Stomach (tissue), 4 donors: Measurements from ENCODE around the gene SLC4A3.

ENCODE experiments used
- POLR2A ChIP-seq, 4 donors: fragments of 450-650 bp; IDR thresholded peaks; one replicate each; pipeline ENCODE4 v1.6.1; 2016; ENCODE audit warnings: antibody characterized with exemption in 4 of 4, control low read depth in 2 of 4, mild to moderate bottlenecking in 1 of 4, moderate library complexity in 1 of 4
- POLR2AphosphoS5 ChIP-seq, 3 donors: sonication (generic); formaldehyde crosslinking; IDR thresholded peaks; one replicate each; pipeline ENCODE4 v1.6.1; 2016; ENCODE audit warnings: antibody characterized with exemption in 3 of 3
- TF ChIP-seq, protein P1 (sequence below), 7 experiments: fragments of 450-650 bp in 4 of 7; fragments of 200-600 bp in 3 of 7; sonication (generic) in 3 of 7; IDR thresholded peaks; one replicate each; pipeline ENCODE4 v1.5.1; 2016 to 2019; ENCODE audit warnings: antibody characterized with exemption in 7 of 7, control low read depth in 2 of 7, mild to moderate bottlenecking in 1 of 7

DNA sequence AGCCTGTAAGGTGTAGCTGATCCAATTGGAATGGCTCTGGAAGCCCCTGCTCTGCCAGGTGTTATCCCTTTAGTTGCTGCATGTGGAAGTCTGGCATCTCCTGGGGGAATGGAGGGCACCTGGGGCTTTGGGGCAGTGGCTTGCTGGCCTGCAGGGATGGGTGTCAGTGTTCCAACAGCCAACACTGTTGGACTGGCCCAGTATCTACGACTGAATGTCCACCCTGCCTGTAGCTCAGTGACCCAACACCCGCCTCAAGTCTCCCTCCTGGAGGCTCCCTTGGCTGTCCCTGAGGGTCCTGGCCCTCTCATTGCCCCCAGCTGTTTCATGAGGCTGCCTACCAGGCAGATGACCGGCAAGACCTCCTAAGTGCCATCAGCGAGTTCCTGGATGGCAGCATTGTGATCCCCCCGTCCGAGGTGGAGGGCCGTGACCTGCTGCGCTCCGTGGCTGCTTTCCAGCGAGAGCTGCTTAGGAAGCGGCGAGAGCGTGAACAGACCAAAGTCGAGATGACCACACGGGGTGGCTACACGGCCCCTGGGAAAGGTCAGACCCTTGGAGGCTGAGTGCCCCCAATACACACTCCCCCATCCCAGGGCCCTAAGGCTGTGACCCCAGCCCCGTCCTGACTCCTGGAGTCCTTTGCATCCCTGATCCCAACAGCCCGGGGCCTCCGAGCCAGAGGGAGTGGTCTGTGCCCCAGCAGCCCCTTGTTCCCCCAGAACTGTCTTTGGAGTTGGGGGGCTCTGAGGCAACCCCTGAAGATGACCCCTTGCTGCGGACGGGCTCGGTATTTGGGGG, 7.7 kb downstream of the SLC4A3 start:
- TF ChIP-seq POLR2AphosphoS5 (IDR thresholded peaks at IDR 0.05) (no peak), POLR2A (IDR thresholded peaks at IDR 0.05) (no peak)
- TF ChIP-seq, protein P1, sequence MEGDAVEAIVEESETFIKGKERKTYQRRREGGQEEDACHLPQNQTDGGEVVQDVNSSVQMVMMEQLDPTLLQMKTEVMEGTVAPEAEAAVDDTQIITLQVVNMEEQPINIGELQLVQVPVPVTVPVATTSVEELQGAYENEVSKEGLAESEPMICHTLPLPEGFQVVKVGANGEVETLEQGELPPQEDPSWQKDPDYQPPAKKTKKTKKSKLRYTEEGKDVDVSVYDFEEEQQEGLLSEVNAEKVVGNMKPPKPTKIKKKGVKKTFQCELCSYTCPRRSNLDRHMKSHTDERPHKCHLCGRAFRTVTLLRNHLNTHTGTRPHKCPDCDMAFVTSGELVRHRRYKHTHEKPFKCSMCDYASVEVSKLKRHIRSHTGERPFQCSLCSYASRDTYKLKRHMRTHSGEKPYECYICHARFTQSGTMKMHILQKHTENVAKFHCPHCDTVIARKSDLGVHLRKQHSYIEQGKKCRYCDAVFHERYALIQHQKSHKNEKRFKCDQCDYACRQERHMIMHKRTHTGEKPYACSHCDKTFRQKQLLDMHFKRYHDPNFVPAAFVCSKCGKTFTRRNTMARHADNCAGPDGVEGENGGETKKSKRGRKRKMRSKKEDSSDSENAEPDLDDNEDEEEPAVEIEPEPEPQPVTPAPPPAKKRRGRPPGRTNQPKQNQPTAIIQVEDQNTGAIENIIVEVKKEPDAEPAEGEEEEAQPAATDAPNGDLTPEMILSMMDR (IDR thresholded peaks at IDR 0.05), result no peak
